GM18502 (cell line): ENCODE data around the gene FARS2.

Experiments used
- ATAC-seq: cut with Tn5 transposase; IDR thresholded peaks from one replicate; pipeline ENCODE4 v1.9.1; 2021; ENCODE audit warnings: mild to moderate bottlenecking; ENCODE audit not compliant: unreplicated experiment, poor library complexity

The FARS2 gene

GRCh38 chr6:5597413-5597812, 336.1 kb downstream of the FARS2 start:
- no peak for ATAC-seq

- no peak for ATAC-seq
Observed at GRCh38 chr6:5598123-5598522, 336.8 kb downstream of the FARS2 start.

- ATAC-seq: no peak
Observed at GRCh38 chr6:5599127-5599526, 337.8 kb downstream of the FARS2 start.

GRCh38 chr6:5605937-5606336, 344.6 kb downstream of the FARS2 start:
- ATAC-seq: no peak

- ATAC-seq: no peak
Observed at GRCh38 chr6:5606546-5606945, 345.2 kb downstream of the FARS2 start.

- ATAC-seq: no peak
Observed at GRCh38 chr6:5610640-5611039, 349.3 kb downstream of the FARS2 start.

GRCh38 chr6:5617179-5617578, 355.9 kb downstream of the FARS2 start:
- ATAC-seq: no peak

GRCh38 chr6:5619249-5619648, 357.9 kb downstream of the FARS2 start:
- peak; percentile 84 for ATAC-seq

- ATAC-seq: no peak
Observed at GRCh38 chr6:5622276-5623005, 361.1 kb downstream of the FARS2 start.

GRCh38 chr6:5623769-5624168, 362.5 kb downstream of the FARS2 start:
- no peak for ATAC-seq

- no peak for ATAC-seq
Observed at GRCh38 chr6:5624256-5624655, 362.9 kb downstream of the FARS2 start.

GRCh38 chr6:5626727-5627426, 365.6 kb downstream of the FARS2 start:
- peak; percentile 84 for ATAC-seq

- ATAC-seq: no peak
Observed at GRCh38 chr6:5630636-5631035, 369.3 kb downstream of the FARS2 start.

- ATAC-seq: no peak
Observed at GRCh38 chr6:5632348-5632935, 371.1 kb downstream of the FARS2 start.

- no peak for ATAC-seq
Observed at GRCh38 chr6:5634525-5634924, 373.2 kb downstream of the FARS2 start.

GRCh38 chr6:5636210-5637030, 375.1 kb downstream of the FARS2 start:
- no peak for ATAC-seq

- no peak for ATAC-seq
Observed at GRCh38 chr6:5637714-5638113, 376.4 kb downstream of the FARS2 start.

- no peak for ATAC-seq
Observed at GRCh38 chr6:5638666-5639065, 377.4 kb downstream of the FARS2 start.

GRCh38 chr6:5639193-5639592, 377.9 kb downstream of the FARS2 start:
- ATAC-seq: no peak

- ATAC-seq: no peak
Observed at GRCh38 chr6:5640614-5641013, 379.3 kb downstream of the FARS2 start.
